Measurements from ENCODE around the gene KAT14.
"Not testable (repeated sequence)": the region's sequence is repeated elsewhere in the genome, so short reads cannot be mapped to it uniquely, and the experiment has no call there.

Gene KAT14

DNA sequence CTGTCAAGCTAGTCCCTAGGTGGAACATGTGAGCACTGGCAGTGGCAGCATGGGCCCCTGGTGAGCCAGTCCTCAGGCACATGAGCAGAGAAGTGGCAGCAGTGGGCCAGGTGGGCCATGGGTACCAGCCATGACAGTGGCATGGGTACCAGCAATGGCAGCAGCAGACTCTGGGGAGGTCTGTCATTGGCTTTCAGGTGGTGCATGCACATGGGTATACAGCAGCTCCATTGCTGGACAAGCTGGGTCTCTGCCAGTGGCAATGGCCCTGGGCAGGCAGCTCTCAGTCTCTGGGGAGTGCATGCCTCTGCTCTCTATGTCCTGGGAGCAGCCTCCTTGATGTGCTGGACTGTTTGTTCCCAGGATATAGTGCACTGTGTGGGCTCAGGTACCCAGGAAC lies 65.3 kb downstream of the KAT14 start:
- H3K4me3 ChIP-seq (ENCODE audit: low read length): no peak overlapping the region
- no peak for DNase-seq (ENCODE audit: low read depth, low spot score)

DNA sequence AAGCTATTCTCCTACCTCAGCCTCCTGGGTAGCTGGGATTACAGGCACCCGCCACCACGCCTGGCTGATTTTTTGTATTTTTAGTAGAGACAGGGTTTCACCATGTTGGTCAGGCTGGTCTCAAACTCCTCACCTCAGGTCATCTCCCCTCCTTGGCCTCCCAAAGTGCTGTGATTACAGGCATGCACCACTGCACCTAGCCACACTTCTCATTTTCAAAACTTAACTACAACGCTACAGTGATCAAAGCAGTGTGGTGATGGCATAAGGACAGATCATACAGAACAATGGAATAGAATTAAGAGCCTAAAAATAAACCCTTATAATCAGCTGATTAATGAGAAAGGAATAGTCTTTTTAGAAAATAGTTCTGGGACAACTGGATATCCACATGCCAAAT lies 66.0 kb downstream of the KAT14 start:
- not testable (repeated sequence) for DNase-seq (ENCODE audit: low read depth, low spot score); H3K4me3 ChIP-seq (ENCODE audit: low read length)

DNA sequence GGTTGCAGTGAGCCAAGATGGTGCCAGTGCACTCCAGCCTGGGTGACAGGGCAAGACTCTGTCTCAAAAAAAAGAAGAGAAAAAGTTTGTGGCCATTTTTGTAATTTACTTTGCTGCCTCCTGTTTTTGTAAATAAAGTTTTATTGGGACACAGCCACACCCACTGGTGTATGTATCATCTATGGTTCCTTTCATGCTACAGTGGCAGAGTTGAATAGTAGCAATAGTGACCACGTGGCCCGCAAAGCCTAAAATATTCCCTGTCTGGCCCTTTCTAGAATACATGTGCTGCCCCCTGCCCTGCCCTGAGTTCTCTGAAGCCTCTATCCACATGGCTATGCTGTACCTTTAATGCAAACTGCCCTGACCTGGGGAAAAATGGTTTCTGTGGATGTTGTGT lies 75.3 kb downstream of the KAT14 start:
- H3K4me3 ChIP-seq (ENCODE audit: low read length): no peak overlapping the region
- no peak for DNase-seq (ENCODE audit: low read depth, low spot score)

DNA sequence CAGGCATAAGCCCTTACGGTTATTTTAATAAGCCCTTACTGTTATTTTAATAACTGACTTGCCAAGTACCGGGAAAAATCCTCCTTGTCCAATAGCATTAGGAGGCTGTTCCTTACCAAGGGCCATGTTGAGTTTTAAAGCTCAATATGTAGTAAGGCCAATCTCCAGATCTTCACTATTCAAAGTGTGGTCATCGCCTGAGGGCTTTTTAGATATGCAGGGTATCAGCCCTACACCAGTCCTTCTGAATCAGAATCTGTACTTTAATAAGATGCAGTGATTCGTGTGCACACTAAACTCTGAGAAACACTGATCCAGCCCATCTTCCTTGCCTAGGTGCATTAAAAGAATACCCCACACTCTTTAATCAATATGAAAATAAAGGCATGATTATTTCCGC lies 77.9 kb downstream of the KAT14 start:
- H3K4me3 ChIP-seq (ENCODE audit: low read length): no peak overlapping the region
- DNase-seq (ENCODE audit: low read depth, low spot score): no peak

DNA sequence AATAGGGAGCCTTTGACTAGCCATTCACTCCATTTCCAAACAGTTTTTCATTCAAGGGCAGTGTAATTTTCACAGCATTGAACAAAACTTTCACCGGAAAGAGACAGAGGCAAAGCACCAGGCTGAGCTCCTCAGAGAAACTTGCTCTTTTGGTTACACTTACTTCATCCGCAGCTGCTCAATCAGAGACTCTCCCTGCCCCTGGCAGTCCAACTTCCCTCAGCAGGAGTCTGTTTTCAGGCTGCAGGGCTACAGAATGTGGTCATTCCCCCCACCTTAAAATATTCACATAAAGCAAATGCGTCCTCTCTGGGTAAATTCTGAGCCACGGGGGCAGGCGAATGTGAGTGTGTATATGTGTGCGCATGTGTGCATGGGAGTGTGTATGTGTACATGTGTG lies 80.6 kb downstream of the KAT14 start:
- no peak for DNase-seq (ENCODE audit: low read depth, low spot score)
- no peak overlapping the region for H3K4me3 ChIP-seq (ENCODE audit: low read length)

DNA sequence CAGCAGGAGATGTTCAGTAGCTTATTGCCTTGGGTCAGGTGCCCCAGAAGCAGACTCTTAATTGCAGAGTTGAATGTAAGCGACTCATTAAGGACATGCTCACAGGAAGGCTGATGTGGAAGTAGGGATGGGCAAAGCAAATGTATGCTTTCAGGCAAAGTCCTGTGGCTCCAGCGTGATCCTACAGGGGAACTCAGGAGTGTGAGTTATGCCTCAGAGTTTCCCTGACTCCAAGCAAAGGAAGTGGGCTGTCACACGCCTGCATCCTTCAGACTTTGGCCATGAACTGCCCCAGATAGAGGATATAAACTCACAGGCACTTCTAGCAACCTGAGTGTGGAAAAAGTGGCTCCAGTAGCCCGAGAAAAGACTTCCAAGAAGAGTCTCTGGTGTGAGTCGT lies 85.7 kb downstream of the KAT14 start:
- no peak for DNase-seq (ENCODE audit: low read depth, low spot score)
- H3K4me3 ChIP-seq (ENCODE audit: low read length): no peak overlapping the region

DNA sequence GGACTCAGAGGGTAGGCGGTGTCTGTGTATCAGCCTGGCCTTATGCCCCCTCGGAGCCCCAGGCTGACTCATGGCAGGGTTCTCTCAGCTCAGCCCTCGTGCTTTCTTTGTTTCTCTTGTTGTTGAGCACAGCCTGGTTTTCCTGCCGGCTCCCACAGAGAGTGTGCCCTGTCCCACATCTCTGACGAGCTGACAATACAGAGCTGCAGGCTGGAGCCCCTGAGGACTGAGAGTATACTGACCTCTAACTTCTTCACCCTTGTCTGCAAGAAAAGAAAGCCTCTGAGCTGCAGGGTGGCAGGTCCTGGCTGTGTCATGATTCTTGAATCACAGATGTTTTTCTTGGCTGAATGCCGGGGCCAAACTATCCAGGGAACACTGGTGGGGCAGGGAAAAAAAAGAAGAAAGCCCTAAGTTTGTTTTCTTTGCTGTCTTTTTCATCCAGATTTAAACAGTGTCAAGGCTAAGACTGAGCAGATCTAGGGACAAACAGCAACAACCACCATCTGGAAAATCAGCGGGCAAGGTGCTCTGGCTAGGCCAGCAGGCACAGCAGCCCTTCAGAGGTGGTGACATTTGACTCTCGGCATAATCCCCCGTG lies 87.4 kb downstream of the KAT14 start:
- DNase-seq (ENCODE audit: low read depth, low spot score): no peak
- H3K4me3 ChIP-seq (ENCODE audit: low read length): no peak overlapping the region

DNA sequence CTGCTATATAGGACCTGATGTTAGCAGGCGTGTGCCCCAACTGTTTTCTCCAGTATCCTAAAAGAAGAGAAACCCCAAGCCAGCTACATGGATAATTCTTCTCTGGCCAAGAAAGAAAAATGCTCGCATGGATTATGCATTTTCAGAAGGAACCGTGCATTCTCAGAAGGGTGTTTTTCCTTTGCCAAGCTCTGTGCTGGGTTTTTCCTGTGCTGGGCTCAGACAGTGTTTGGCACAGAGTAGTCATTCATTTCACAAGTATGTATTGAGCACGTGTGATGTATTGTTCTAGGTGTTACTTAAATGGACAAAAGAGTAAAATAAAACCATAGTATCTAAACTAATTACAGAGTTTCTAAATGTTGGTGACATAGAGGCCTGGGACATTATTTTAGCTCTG lies 88.0 kb downstream of the KAT14 start:
- no peak overlapping the region for H3K4me3 ChIP-seq (ENCODE audit: low read length)
- DNase-seq (ENCODE audit: low read depth, low spot score): no peak

DNA sequence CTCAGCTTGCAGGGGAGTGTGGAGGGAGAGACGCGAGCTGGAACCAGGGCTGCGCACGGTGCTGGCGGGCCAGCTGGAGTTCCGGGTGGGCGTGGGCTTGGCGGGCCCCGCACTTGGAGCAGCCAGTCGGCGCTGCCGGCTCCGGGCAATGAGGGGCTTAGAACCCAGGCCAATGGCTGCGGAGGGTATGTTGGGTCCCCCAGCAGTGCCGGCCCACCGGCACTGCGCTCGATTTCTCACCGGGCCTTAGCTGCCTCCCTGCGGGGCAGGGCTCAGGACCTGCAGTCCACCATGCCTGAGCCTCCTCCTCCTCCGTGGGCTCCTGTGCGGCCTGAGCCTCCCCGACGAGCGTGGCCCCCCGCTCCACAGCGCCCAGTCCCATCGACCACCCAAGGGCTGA lies 89.1 kb downstream of the KAT14 start:
- not testable (repeated sequence) for DNase-seq (ENCODE audit: low read depth, low spot score); H3K4me3 ChIP-seq (ENCODE audit: low read length)

DNA sequence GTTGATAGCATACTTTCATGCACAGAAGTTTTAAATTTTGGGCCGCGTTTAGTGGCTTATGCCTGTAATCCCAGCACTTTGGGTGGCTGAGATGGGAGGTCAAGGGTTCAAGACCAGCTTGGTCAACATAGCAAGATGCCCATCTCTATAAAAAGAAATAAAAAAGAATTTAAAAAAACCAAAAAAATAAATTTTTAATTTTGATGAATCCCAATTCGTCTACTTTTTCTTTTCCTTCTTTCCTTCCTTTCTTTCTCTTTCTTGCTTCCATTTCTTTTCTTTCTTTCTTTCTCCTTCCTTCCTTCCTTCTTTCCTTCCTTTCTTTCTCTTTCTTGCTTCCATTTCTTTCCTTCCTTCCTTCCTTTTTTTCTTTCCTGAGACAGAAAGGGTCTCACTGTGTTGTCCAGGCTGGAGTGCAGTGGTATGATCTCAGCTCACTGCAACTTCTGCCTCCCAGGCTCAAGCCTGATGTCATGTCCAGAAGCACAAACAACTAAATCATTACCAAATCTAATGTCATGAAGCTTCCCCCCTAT lies 95.8 kb downstream of the KAT14 start:
- no peak for DNase-seq (ENCODE audit: low read depth, low spot score)

More for the DNA sequence above, 95.8 kb downstream of the KAT14 start:
- H3K4me3 ChIP-seq (ENCODE audit: low read length): no peak overlapping the region

All from Jurkat, Clone E6-1 (cell line).